Measurements from ENCODE around the gene NAA25. TPM values are rescaled to one million over a fixed set of nuclear protein-coding genes. Genes with fewer than 3 reads are reported as not detected.

The NAA25 gene
- 10 to 100 TPM; 19.6 to 40.5 TPM for total RNA-seq
- polyA plus RNA-seq (ENCODE audit: insufficient read length in 2 of 2), result 10 to 100 TPM; 19.9 to 22.1 TPM
- long read RNA-seq, donor 1, full-length matches to known transcripts, result 4 of 4 reads
- long read RNA-seq, donor 1, partial matches to known transcripts, result 0 of 4 reads
- long read RNA-seq, donor 1, other reads (novel, unspliced or antisense), result 0 of 4 reads
- long read RNA-seq, donor 2, result 0 reads
- long read RNA-seq, donor 3, result 0 reads
- long read RNA-seq, donor 4, partial matches to known transcripts, result 0 of 1 reads
- long read RNA-seq, donor 4, other reads (novel, unspliced or antisense), result 0 of 1 reads

GRCh38 chr12:112108202-112109079 lies at the start of gene NAA25:
NAA25 (minus strand) TSS chr12:112108783; CDS start chr12:112108773, 10 bp downstream.
- H3K4me3 ChIP-seq (ENCODE audit: low read depth, low read length), result peak within 1 kb of the TSS; percentile 98
- H3K36me3 ChIP-seq (ENCODE audit: control insufficient read depth, insufficient read depth, low read length), result peaks cover 6% of the 10 kb centered on the region
- peak within 1 kb of the TSS; percentile 98 for H3K27ac ChIP-seq (ENCODE audit: low read depth, low read length)
- H3K4me1 ChIP-seq (ENCODE audit: control insufficient read depth, insufficient read depth, low read length), result peaks cover 16% of the 10 kb centered on the region
- DNase-seq (ENCODE audit: low read depth in 4 of 6, low spot score in 6 of 6), result peak; percentile 80 to 97 (median 85)
- WGBS (ENCODE audit: insufficient coverage), result under 1% methylated on average over 72 of the region's 74 CpGs
- no peaks in the 10 kb centered on the region for H3K27me3 ChIP-seq (ENCODE audit: control insufficient read depth, insufficient read depth, low read length)
- H3K9me3 ChIP-seq (ENCODE audit: control insufficient read depth, insufficient read depth, low read length), result no peaks in the 10 kb centered on the region

DNA sequence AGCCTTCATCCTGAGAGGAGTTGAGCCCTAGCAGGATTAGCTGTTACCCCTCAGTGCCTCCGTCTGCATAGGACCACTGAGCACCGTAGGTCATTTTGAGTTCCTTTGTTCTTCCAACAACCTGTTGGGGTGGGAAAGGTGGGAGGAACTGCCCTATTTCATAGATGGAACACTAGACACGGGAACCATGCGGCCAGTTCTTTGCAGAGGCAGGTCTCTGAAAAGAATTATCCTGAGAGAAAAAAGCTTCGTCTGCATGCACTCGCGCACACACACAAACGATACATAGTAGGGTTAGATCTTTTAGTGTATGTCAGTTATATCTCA lies 45.3 kb upstream of the NAA25 start:
- Histone ChIP-seq H3K27me3 (ENCODE audit: control insufficient read depth, insufficient read depth, low read length) (no peaks in the 10 kb centered on the region), H3K9me3 (ENCODE audit: control insufficient read depth, insufficient read depth, low read length) (no peaks in the 10 kb centered on the region), H3K36me3 (ENCODE audit: control insufficient read depth, insufficient read depth, low read length) (peaks cover 60% of the 10 kb centered on the region), H3K4me3 (ENCODE audit: low read depth, low read length) (no peak overlapping the region), H3K27ac (ENCODE audit: low read depth, low read length) (no peak overlapping the region), H3K4me1 (ENCODE audit: control insufficient read depth, insufficient read depth, low read length) (no peaks in the 10 kb centered on the region)
- WGBS (ENCODE audit: insufficient coverage), result 97% methylated on average over 4 of the region's 8 CpGs
- DNase-seq (ENCODE audit: low read depth in 4 of 6, low spot score in 6 of 6), result no peak

- H3K4me3 ChIP-seq (ENCODE audit: low read depth, low read length), result no peak overlapping the region
- no peak for DNase-seq (ENCODE audit: low read depth in 4 of 6, low spot score in 6 of 6)
- H3K9me3 ChIP-seq (ENCODE audit: control insufficient read depth, insufficient read depth, low read length), result no peaks in the 10 kb centered on the region
- H3K36me3 ChIP-seq (ENCODE audit: control insufficient read depth, insufficient read depth, low read length), result peaks cover 57% of the 10 kb centered on the region
- no peaks in the 10 kb centered on the region for H3K4me1 ChIP-seq (ENCODE audit: control insufficient read depth, insufficient read depth, low read length)
- H3K27me3 ChIP-seq (ENCODE audit: control insufficient read depth, insufficient read depth, low read length), result no peaks in the 10 kb centered on the region
- WGBS (ENCODE audit: insufficient coverage), result 94% methylated on average over 10 of the region's 11 CpGs
- H3K27ac ChIP-seq (ENCODE audit: low read depth, low read length), result no peak overlapping the region
These were observed 44.8 kb upstream of the NAA25 start for GRCh38 chr12:112153181-112153892.

DNA sequence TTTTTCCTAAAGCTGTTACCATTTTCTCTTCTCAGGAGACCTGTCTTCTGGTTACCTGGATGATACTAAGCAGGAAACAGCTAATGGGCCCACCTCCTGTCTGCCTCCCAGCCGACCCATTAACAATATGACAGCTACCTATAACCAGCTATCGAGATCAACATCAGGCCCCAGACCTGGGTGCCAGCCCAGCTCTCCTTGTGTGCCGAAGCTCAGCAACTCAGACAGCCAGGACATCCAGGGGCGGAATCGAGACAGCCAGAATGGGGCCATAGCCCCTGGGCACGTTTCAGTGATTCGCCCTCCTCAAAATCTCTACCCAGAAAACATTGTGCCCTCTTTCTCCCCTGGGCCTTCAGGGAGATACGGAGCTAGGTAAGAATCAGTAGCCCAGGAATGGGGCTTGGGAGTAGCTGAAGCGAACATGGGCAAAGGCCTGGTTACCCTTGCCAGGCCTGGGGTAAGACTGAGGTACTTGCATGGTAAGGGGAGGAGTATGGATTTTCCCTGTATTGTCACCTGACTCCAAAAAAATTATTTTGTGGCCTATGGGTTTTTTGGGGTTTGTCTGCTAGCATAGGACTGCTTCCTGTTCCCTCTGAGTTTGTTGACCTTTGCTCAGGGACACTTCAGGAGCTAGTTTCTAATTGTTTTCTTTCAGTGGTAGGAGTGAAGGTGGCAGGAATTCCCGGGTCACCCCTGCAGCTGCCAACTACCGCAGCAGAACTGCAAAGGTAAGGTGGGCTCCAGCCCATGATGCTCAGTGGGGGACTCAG lies 43.4 kb upstream of the NAA25 start:
- no peak for DNase-seq (ENCODE audit: low read depth in 4 of 6, low spot score in 6 of 6)
- Histone ChIP-seq H3K27me3 (ENCODE audit: control insufficient read depth, insufficient read depth, low read length) (no peaks in the 10 kb centered on the region), H3K36me3 (ENCODE audit: control insufficient read depth, insufficient read depth, low read length) (peaks cover 63% of the 10 kb centered on the region), H3K4me1 (ENCODE audit: control insufficient read depth, insufficient read depth, low read length) (no peaks in the 10 kb centered on the region), H3K4me3 (ENCODE audit: low read depth, low read length) (no peak overlapping the region), H3K27ac (ENCODE audit: low read depth, low read length) (no peak overlapping the region), H3K9me3 (ENCODE audit: control insufficient read depth, insufficient read depth, low read length) (no peaks in the 10 kb centered on the region)
- 97% methylated on average over 8 of the region's 11 CpGs for WGBS (ENCODE audit: insufficient coverage)

- 97% methylated on average over 5 of the region's 5 CpGs for WGBS (ENCODE audit: insufficient coverage)
These were observed 41.0 kb upstream of the NAA25 start for GRCh38 chr12:112149596-112149995.

GRCh38 chr12:112148031-112148513 lies 39.5 kb upstream of the NAA25 start:
- Histone ChIP-seq H3K27me3 (ENCODE audit: control insufficient read depth, insufficient read depth, low read length) (no peaks in the 10 kb centered on the region), H3K4me3 (ENCODE audit: low read depth, low read length) (no peak overlapping the region), H3K9me3 (ENCODE audit: control insufficient read depth, insufficient read depth, low read length) (no peaks in the 10 kb centered on the region), H3K27ac (ENCODE audit: low read depth, low read length) (no peak overlapping the region), H3K36me3 (ENCODE audit: control insufficient read depth, insufficient read depth, low read length) (peaks cover 77% of the 10 kb centered on the region), H3K4me1 (ENCODE audit: control insufficient read depth, insufficient read depth, low read length) (no peaks in the 10 kb centered on the region)
- WGBS (ENCODE audit: insufficient coverage), result 46% methylated on average over 2 of the region's 3 CpGs
- peak in 1 of 6 donors; percentile 17 for DNase-seq (ENCODE audit: low read depth in 4 of 6, low spot score in 6 of 6)

More at GRCh38 chr12:112149596-112149995, 41.0 kb upstream of the NAA25 start:
- H3K27me3 ChIP-seq (ENCODE audit: control insufficient read depth, insufficient read depth, low read length), result no peaks in the 10 kb centered on the region
- H3K27ac ChIP-seq (ENCODE audit: low read depth, low read length), result no peak overlapping the region
- H3K4me3 ChIP-seq (ENCODE audit: low read depth, low read length), result no peak overlapping the region
- no peaks in the 10 kb centered on the region for H3K9me3 ChIP-seq (ENCODE audit: control insufficient read depth, insufficient read depth, low read length)
- no peaks in the 10 kb centered on the region for H3K4me1 ChIP-seq (ENCODE audit: control insufficient read depth, insufficient read depth, low read length)
- H3K36me3 ChIP-seq (ENCODE audit: control insufficient read depth, insufficient read depth, low read length), result peaks cover 76% of the 10 kb centered on the region
- DNase-seq (ENCODE audit: low read depth in 4 of 6, low spot score in 6 of 6), result no peak

DNA sequence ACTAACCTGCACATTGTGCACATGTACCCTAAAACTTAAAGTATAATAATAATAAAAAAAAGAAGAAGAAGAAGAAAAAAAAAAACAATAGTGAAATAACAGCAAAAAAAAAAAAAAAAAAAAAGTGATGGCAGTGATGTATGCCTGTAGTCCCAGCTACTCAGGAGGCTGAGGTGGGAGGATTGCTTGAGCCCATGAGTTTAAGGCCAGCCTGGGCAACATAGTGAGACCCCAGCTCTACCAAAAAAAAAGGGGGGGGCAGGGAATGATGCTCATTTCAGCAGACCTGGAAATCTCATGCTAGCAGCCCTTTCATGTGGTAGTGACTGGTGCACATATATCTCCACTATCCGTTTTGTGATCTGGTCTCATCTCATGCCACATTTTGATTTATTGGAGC lies 37.5 kb upstream of the NAA25 start:
- H3K27ac ChIP-seq (ENCODE audit: low read depth, low read length), result no peak overlapping the region
- H3K27me3 ChIP-seq (ENCODE audit: control insufficient read depth, insufficient read depth, low read length), result no peaks in the 10 kb centered on the region
- DNase-seq (ENCODE audit: low read depth in 4 of 6, low spot score in 6 of 6), result no peak
- H3K36me3 ChIP-seq (ENCODE audit: control insufficient read depth, insufficient read depth, low read length), result peaks cover 68% of the 10 kb centered on the region
- H3K4me3 ChIP-seq (ENCODE audit: low read depth, low read length), result no peak overlapping the region
- H3K9me3 ChIP-seq (ENCODE audit: control insufficient read depth, insufficient read depth, low read length), result no peaks in the 10 kb centered on the region
- no CpG with 5 or more reads among the region's 1 CpG for WGBS (ENCODE audit: insufficient coverage)
- H3K4me1 ChIP-seq (ENCODE audit: control insufficient read depth, insufficient read depth, low read length), result no peaks in the 10 kb centered on the region

DNA sequence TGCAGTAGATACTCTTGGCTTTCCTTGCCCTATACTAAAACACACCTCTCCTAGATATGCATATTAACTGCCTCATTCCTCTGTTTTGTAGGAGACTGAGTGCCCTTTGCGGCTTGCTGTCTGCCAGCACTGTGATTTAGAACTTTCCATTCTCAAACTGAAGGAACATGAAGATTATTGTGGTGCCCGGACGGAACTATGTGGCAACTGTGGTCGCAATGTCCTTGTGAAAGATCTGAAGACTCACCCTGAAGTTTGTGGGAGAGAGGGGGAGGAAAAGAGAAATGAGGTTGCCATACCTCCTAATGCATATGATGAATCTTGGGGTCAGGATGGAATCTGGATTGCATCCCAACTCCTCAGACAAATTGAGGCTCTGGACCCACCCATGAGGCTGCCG lies 32.1 kb upstream of the NAA25 start:
- Histone ChIP-seq H3K36me3 (ENCODE audit: control insufficient read depth, insufficient read depth, low read length) (peaks cover 76% of the 10 kb centered on the region), H3K9me3 (ENCODE audit: control insufficient read depth, insufficient read depth, low read length) (no peaks in the 10 kb centered on the region), H3K4me3 (ENCODE audit: low read depth, low read length) (no peak overlapping the region), H3K27me3 (ENCODE audit: control insufficient read depth, insufficient read depth, low read length) (no peaks in the 10 kb centered on the region), H3K4me1 (ENCODE audit: control insufficient read depth, insufficient read depth, low read length) (no peaks in the 10 kb centered on the region), H3K27ac (ENCODE audit: low read depth, low read length) (no peak overlapping the region)
- WGBS (ENCODE audit: insufficient coverage), result 100% methylated on average over 1 of the region's 5 CpGs
- no peak for DNase-seq (ENCODE audit: low read depth in 4 of 6, low spot score in 6 of 6)

DNA sequence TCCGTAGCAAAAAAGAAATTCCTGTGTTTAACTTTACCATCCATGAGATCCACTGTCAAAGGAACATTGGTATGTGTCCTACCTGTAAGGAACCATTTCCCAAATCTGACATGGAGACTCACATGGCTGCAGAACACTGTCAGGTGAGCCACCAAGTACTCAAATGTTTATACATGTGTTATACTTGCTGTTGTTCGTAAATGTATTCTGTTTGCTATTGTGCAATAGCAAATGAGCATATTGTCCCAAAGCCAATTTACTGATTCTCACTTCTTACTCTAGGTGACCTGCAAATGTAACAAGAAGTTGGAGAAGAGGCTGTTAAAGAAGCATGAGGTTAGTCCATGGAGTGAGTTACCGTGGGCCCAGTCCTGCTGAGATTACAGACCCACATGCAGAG lies 26.1 kb upstream of the NAA25 start:
- WGBS (ENCODE audit: insufficient coverage), result 86% methylated on average over 2 of the region's 3 CpGs
- H3K27ac ChIP-seq (ENCODE audit: low read depth, low read length), result no peak overlapping the region
- H3K36me3 ChIP-seq (ENCODE audit: control insufficient read depth, insufficient read depth, low read length), result peaks cover 47% of the 10 kb centered on the region
- no peaks in the 10 kb centered on the region for H3K9me3 ChIP-seq (ENCODE audit: control insufficient read depth, insufficient read depth, low read length)
- DNase-seq (ENCODE audit: low read depth in 4 of 6, low spot score in 6 of 6), result no peak
- H3K27me3 ChIP-seq (ENCODE audit: control insufficient read depth, insufficient read depth, low read length), result no peaks in the 10 kb centered on the region
- H3K4me1 ChIP-seq (ENCODE audit: control insufficient read depth, insufficient read depth, low read length), result no peaks in the 10 kb centered on the region
- no peak overlapping the region for H3K4me3 ChIP-seq (ENCODE audit: low read depth, low read length)

Measured in spinal cord (tissue), 10 donors.